ENCODE data around the gene CLSTN2. TPM values are rescaled to one million over a fixed set of nuclear protein-coding genes. Genes with fewer than 3 reads are reported as not detected.

Gene CLSTN2
- total RNA-seq, 1 donor from 2014 or later: not detected

DNA sequence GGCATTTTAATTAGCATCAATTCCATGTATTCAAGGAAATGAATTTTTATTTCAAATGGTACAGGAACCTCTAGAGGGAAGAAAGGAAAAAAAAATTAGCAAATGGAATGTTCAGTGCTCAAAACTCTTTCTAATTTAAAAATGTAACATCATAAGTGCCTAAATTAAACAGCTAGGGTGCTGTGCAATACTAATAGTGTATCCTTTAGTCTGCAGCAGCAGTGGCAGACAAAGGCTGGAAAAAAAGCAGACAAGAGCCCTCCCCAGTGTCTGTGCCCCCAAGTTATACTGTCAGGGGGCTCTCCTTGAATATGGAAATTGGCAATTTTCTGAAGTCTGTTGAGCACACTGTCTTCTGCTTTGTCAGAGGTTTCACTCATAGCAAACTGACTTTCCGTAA lies 159.5 kb downstream of the CLSTN2 start:
- no peaks in the 10 kb centered on the region for H3K27me3 Mint-ChIP-seq
- no peak for DNase-seq
- TF ChIP-seq CTCF (IDR thresholded peaks at IDR 0.05): no peak
- H3K4me3 Mint-ChIP-seq: no peak overlapping the region
- no peak for ATAC-seq (ENCODE audit: low read depth)
- CTCF ChIA-PET: no interaction called here
- POLR2A ChIA-PET: no interaction called here
- H3K27ac Mint-ChIP-seq: no peak overlapping the region
- H3K4me1 Mint-ChIP-seq: no peaks in the 10 kb centered on the region
- H3K36me3 Mint-ChIP-seq (ENCODE audit: low read depth): no peaks in the 10 kb centered on the region
- H3K9me3 Mint-ChIP-seq: no peaks in the 10 kb centered on the region
- intact Hi-C loops (cut with micrococcal nuclease): no loop called here

DNA sequence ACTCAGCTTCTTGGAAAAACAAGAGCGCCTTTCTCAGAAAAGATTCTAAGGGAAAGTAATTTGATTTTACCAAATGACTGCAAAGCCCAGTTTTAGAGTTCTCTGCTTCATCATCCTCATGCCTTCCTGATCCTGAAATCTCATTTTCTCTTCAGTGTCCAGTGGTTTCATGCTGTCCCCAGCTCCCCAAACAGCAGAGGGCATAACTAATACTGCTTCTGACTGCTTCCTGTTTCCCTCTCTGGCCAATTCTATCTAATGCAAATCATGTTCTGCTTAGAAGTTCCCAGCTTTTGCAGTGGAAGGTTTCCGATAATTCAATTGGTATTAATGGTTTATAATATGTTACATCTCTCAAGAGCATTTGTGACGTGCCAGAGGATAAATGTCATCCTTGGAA lies 161.1 kb downstream of the CLSTN2 start:
- Mint-ChIP-seq H3K36me3 (ENCODE audit: low read depth) (no peaks in the 10 kb centered on the region), H3K4me3 (no peak overlapping the region), H3K9me3 (no peaks in the 10 kb centered on the region), H3K27me3 (peaks cover 4% of the 10 kb centered on the region), H3K27ac (no peak overlapping the region), H3K4me1 (no peaks in the 10 kb centered on the region)
- ATAC-seq (ENCODE audit: low read depth) (no peak), DNase-seq (no peak)
- ChIA-PET POLR2A (no interaction called here), CTCF (no interaction called here)
- intact Hi-C loops (cut with micrococcal nuclease): no loop called here
- TF ChIP-seq CTCF (IDR thresholded peaks at IDR 0.05): no peak

GRCh38 chr3:140097874-140098635 lies 163.1 kb downstream of the CLSTN2 start:
- no peak for TF ChIP-seq CTCF (IDR thresholded peaks at IDR 0.05)
- no peak overlapping the region for H3K27ac Mint-ChIP-seq
- no peaks in the 10 kb centered on the region for H3K36me3 Mint-ChIP-seq (ENCODE audit: low read depth)
- H3K4me3 Mint-ChIP-seq: no peak overlapping the region
- CTCF ChIA-PET: no interaction called here
- ATAC-seq (ENCODE audit: low read depth): no peak
- intact Hi-C loops (cut with micrococcal nuclease): no loop called here
- no peak for DNase-seq
- no peaks in the 10 kb centered on the region for H3K4me1 Mint-ChIP-seq
- H3K9me3 Mint-ChIP-seq: no peaks in the 10 kb centered on the region
- peaks cover 4% of the 10 kb centered on the region for H3K27me3 Mint-ChIP-seq
- POLR2A ChIA-PET: no interaction called here

DNA sequence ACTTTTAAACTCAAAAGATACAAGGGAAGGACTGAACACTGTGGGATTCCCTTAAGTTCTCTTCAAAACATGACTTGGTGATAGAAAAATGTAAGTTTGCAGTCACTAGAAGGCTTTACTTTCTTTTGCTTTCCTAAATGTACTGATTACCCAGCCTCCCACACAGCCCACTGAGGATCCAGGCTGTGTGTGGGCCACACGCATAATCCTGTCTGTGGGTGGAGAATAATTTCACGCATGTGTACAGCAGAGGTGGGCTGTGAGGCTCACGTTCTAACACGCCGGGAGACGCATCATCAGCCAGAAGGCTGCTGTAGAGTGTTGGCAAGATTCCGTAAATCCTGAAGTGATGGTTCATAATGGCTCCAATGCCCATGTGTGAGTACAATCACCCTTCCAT lies 165.5 kb downstream of the CLSTN2 start:
- Mint-ChIP-seq H3K9me3 (no peaks in the 10 kb centered on the region), H3K4me3 (no peak overlapping the region), H3K36me3 (ENCODE audit: low read depth) (no peaks in the 10 kb centered on the region), H3K27me3 (peaks cover 4% of the 10 kb centered on the region), H3K27ac (no peak overlapping the region), H3K4me1 (no peaks in the 10 kb centered on the region)
- TF ChIP-seq CTCF (IDR thresholded peaks at IDR 0.05): no peak
- ATAC-seq (ENCODE audit: low read depth) (no peak), DNase-seq (no peak)
- intact Hi-C loops (cut with micrococcal nuclease): no loop called here
- POLR2A ChIA-PET: no interaction called here
- CTCF ChIA-PET: no interaction called here

GRCh38 chr3:140103166-140103565 lies 168.2 kb downstream of the CLSTN2 start:
- H3K9me3 Mint-ChIP-seq: no peaks in the 10 kb centered on the region
- POLR2A ChIA-PET: no interaction called here
- intact Hi-C loops (cut with micrococcal nuclease): no loop called here
- CTCF ChIA-PET: no interaction called here
- TF ChIP-seq CTCF (IDR thresholded peaks at IDR 0.05): no peak
- DNase-seq (no peak), ATAC-seq (ENCODE audit: low read depth) (no peak)
- H3K27ac Mint-ChIP-seq: no peak overlapping the region
- no peaks in the 10 kb centered on the region for H3K4me1 Mint-ChIP-seq
- peaks cover 4% of the 10 kb centered on the region for H3K27me3 Mint-ChIP-seq
- no peak overlapping the region for H3K4me3 Mint-ChIP-seq
- H3K36me3 Mint-ChIP-seq (ENCODE audit: low read depth): no peaks in the 10 kb centered on the region

Measured in activated B cell treated with CpG ODN at 0.5 μM for 24 hours (primary cell).